ENCODE data around the gene INPP5D.
"Not testable (repeated sequence)": the region's sequence is repeated elsewhere in the genome, so short reads cannot be mapped to it uniquely, and the experiment has no call there.

Gene INPP5D

GRCh38 chr2:233116946-233117345, 56.8 kb downstream of the INPP5D start:
- no peak for DNase-seq (ENCODE audit: low read depth in 2 of 2)

GRCh38 chr2:233117351-233117750, 57.2 kb downstream of the INPP5D start:
- DNase-seq (ENCODE audit: low read depth in 2 of 2), result no peak

DNA sequence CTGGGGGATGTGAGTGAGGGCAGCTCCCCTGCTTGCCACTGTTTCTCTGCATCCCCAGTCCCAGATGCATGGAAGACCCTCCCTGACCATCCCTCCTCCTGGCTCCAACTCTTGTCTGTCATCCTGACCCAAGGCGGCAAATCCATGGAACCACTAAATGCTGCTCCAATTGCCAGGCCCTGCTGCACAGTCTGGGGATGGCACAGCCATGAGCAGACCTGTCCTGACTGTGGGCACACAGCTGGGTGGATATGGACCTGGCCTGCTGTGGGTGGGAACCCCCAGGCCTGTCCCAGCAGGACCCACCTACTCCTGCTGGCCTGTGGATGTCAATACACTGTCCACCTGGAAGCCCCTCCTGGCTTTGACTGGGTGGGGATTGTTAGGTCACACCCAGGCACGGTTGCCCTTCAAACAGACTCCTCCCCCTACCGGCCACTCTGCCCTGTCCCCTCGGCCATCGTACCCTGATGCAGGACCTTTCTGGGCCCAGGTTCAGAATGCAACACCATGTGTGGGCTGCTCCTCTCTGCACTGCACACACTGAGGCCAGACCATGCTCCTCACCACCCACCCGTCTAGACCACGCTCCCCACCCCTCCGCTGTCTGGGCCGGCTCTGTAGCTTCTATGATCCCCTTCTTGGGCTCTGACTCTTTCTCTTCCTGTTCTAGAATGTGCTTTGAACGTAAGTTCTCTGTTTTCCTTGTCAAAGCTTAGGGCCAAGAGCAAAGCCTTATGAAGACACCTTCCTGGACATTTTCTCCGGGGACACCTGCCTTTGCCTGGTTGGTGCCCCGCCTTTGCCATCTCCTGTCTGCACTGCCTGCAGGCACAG, 57.9 kb downstream of the INPP5D start:
- DNase-seq (ENCODE audit: low read depth in 2 of 2), result no peak

DNA sequence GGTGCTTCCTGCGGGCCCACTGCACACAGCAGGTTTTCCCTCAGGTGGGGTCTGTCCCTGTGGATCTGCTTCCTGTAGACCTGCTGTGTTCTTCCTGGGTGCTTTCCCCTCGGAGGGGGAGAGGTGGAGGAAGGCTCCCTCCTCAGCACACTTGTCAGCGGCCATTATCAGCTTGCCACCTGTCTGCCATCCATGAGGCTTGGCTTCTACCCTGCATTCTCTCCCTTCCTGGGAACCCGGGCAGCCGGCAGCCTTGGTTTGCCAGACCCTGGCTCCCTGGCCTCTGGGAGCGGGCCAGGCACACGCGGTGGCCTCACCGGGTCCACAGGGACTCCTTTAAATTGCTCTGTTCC, 58.5 kb downstream of the INPP5D start:
- no peak for DNase-seq (ENCODE audit: low read depth in 2 of 2)

- DNase-seq (ENCODE audit: low read depth in 2 of 2), result no peak
Measured at GRCh38 chr2:233119123-233119522, 59.0 kb downstream of the INPP5D start.

GRCh38 chr2:233119806-233120205, 59.7 kb downstream of the INPP5D start:
- no peak for DNase-seq (ENCODE audit: low read depth in 2 of 2)

- DNase-seq (ENCODE audit: low read depth in 2 of 2), result no peak
Measured at GRCh38 chr2:233120459-233120858, 60.3 kb downstream of the INPP5D start.

GRCh38 chr2:233121856-233122255, 61.7 kb downstream of the INPP5D start:
- no peak for DNase-seq (ENCODE audit: low read depth in 2 of 2)

DNA sequence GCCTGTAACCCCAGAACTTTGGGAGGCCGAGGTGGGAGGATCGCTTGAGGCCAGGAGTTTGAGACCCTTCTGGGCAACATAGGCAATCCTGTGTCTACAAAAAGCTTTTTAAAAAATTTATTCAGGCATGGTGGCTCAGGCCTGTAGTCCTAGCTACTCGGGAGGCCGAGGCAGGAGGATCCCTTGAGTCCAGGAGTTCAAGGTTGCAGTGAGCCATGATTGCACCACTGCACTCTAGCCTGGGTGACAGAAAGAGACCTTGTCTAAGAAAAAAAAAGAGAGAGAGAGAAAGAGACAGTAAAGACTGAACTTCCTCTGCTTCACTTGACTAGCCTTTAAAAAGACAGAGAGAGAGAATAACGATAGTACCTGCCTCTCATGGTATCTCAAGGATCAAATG, 62.4 kb downstream of the INPP5D start:
- no peak for DNase-seq (ENCODE audit: low read depth in 2 of 2)

- not testable (repeated sequence) for DNase-seq (ENCODE audit: low read depth in 2 of 2)
Measured at GRCh38 chr2:233123576-233123975, 63.4 kb downstream of the INPP5D start.

- DNase-seq (ENCODE audit: low read depth in 2 of 2), result no peak
Measured at GRCh38 chr2:233124421-233125080, 64.4 kb downstream of the INPP5D start.

DNA sequence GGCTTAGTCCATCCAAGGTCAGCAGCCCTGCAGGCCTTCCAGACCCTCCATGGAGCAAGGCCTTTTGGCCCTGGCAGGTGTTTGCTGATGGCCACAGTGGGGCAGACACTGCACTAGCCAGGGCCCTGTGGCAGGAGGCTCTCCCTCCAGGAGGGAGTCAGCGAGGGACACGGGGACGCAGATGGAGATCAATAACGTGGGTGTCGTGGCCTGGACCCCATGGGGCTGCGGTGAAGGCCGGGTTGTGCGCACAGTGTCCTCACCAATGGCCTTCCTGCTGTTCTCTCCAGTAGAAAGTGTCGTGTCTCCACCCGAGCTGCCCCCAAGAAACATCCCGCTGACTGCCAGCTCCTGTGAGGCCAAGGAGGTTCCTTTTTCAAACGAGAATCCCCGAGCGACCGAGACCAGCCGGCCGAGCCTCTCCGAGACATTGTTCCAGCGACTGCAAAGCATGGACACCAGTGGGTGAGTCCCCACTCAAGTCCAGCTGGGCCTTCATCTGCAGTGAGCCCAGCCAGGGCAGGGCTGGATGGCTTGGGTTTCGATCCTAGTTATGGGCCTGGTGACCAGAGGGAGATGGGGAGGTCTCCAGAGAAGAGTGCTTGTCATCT, 65.4 kb downstream of the INPP5D start:
- DNase-seq (ENCODE audit: low read depth in 2 of 2), result no peak

DNA sequence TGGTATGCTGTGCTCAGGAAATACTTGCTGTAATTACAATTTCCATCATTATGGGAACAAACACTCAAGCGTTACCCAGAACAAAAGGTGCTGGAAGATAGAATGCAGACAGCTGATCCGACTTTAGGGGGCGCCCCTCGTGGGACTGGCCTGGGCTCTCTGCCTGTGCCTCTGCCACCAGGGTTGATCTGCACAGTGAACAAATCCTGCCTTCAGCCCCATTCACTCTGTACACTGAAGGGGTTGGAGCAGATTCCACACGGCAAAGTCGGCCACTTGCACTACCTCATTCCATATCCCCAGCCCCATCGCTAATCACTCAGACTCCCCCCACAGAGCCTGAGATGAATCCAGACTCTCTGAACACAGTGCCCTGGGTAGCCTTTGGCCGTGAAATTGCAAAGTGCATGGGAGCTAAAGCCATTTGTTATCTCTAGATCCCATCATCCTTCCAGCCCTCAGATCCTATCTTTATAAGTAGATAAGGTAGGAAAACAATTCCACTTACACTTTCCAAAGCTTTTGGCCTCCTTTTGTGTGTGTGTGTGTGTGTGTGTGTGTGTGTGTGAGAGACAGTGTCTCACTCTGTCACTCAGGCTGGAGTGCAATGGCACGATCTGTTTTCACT, 69.3 kb downstream of the INPP5D start:
- no peak for DNase-seq (ENCODE audit: low read depth in 2 of 2)

GRCh38 chr2:233130024-233130423, 69.9 kb downstream of the INPP5D start:
- no peak for DNase-seq (ENCODE audit: low read depth in 2 of 2)

DNA sequence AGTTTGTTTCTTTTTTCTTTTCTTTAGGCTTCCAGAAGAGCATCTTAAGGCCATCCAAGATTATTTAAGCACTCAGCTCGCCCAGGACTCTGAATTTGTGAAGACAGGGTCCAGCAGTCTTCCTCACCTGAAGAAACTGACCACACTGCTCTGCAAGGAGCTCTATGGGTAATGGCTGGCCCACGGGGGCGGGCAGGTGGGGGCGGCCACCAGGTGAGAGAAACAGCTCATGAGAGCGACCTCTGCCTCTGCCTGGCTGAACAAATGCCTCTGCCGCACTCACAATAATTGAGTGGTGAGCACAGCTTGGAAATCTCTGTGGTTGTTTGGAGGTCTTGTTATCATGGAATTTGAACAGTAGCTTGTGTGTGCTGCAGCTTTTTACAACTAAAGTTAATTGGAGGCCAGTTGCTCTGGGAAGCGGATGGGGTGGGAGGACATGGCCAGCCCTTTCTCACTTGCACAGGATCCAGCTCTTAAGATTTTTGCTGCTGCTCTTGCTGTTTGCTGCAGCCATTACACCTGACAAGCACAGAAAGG, 70.4 kb downstream of the INPP5D start:
- DNase-seq (ENCODE audit: low read depth in 2 of 2), result no peak

DNA sequence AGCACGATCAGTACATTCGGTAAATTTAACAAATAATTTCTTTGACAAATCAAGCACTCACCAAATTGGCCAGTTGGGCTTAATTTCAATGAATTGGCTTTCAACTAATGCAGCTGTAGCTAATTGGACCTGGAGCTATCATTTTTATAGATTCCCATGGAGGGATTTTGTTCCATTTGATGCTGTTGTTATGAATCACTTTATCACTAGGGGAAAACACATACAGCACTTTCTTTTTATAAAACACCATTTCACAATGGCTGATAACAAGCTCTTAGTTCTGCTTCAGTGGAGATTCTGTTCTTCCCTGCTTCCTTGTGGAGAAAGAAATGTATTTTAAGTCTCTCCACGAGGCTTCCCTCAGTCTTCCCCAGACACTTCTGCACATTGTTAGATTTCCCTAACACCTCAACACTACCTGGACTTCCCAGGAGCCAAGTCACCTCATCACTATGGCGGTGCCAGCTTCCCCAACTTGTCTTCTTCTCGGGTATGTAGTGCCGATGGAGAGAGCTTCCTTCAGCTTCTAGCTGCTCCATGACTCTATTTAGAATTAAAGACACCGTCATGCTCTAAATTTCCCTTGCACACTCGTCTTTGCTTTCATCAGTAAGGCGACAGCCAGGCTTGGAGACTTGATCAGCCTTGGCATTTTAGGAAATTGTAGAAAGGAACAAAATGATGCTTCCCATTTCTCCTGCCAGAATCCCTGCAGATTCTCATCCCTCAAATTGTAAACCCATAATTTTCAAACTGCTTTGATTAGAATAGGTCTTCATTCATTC, 72.0 kb downstream of the INPP5D start:
- no peak for DNase-seq (ENCODE audit: low read depth in 2 of 2)

- DNase-seq (ENCODE audit: low read depth in 2 of 2), result no peak
Measured at GRCh38 chr2:233133239-233133638, 73.1 kb downstream of the INPP5D start.

DNA sequence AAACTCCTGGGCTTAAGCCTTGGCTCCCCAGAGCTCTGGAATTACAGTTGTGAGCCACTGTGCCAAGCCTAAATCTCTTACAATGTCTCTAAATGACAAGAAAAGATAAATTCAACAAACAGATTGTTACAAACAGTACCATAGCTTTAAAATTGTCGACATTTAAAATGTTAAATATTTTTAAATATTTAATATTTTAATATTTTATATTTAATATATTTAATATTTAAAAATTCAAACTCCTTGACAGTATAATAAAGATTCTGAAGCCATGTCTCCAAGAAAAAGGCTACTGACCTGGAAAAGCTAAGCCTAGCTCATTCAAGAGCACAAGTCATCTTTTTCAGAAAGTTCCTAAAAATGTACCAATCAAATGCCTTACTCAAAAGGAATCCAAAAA, 75.3 kb downstream of the INPP5D start:
- no peak for DNase-seq (ENCODE audit: low read depth in 2 of 2)

- DNase-seq (ENCODE audit: low read depth in 2 of 2), result no peak
Measured at GRCh38 chr2:233137040-233137439, 76.9 kb downstream of the INPP5D start.

DNA sequence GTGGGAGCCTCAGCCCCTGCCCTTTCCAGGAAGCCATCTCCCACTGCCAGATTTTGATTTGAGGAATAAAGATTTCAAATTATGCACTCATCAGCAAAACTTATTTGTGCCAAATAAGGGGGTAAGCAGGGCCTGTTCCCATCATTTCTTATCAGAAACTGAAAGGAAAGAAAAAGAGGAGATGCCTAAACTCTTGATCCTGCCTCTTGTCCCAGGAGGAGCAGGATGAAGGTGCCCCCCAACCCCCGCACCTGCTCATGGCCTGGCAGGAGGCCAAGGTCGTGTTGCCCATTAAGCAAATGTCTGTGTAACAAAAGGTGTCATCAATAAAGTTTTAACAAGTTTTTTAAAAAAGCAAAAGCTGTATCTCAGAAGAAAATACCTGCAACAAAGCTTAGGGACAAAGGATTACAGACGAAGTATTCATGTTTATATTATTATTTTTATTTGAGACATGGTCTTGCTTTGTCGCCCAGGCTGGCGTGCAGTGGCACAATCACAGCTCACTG, 80.0 kb downstream of the INPP5D start:
- no peak for DNase-seq (ENCODE audit: low read depth in 2 of 2)

GRCh38 chr2:233140978-233141377, 80.8 kb downstream of the INPP5D start:
- no peak for DNase-seq (ENCODE audit: low read depth in 2 of 2)

Data from stimulated activated CD8-positive, alpha-beta memory T cell treated with anti-CD3 and anti-CD28 coated beads, Interleukin-7, amount 100 ng/mL, for 1 hour (primary cell).